ENCODE data around the gene CTAG1B.
"Not testable (repeated sequence)": the region's sequence is repeated elsewhere in the genome, so short reads cannot be mapped to it uniquely, and the experiment has no call there.

Gene CTAG1B

DNA sequence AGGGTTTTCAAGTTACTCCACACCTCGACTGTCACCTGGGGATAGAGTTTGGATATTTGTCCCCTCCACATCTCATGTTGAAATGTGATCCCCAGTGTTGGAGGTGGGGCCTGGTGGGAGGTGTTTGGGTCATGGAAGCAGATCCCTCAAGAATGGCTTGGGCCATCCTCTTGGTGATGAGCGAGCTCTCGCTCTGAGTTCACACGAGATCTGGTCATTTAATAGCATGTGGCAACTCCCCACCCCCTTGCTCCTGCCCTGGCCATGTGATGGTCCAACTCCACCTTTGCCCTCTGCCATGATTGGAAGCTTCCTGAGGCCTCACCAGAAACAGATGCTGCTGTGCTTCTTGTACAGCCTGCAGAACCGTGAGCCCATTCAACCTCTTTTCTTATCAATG lies 25.9 kb downstream of the CTAG1B start:
- Histone ChIP-seq H2AK5ac (ENCODE audit: low read depth, low read length) (no peak overlapping the region), H4K91ac (ENCODE audit: low read depth, low read length, poor library complexity) (no peak overlapping the region), H2BK5ac (ENCODE audit: low read length) (no peak overlapping the region), H3K4me2 (ENCODE audit: insufficient read depth, low read length, poor library complexity, severe bottlenecking) (no peak overlapping the region), H2BK15ac (ENCODE audit: low read length) (no peak overlapping the region), H3K27me3 (ENCODE audit: control insufficient read depth in 3 of 3, insufficient read depth in 3 of 3, low read depth in 1 of 3, low read length in 3 of 3) (no peaks in the 10 kb centered on the region), H3K79me1 (ENCODE audit: low read depth, low read length) (no peaks in the 10 kb centered on the region), H2BK12ac (ENCODE audit: low read length) (no peak overlapping the region), H4K8ac (ENCODE audit: low read depth, low read length) (no peak overlapping the region), H3K14ac (ENCODE audit: low read length) (no peak overlapping the region), H3K36me3 (replicated peaks in 1 of 2; ENCODE audit: control insufficient read depth in 2 of 2, insufficient read depth in 2 of 2, low read length in 2 of 2) (no peaks in the 10 kb centered on the region), H3K23ac (ENCODE audit: low read depth, low read length, poor library complexity) (no peak overlapping the region), H3K9ac (ENCODE audit: low read depth, low read length, poor library complexity) (no peak overlapping the region), H2AFZ (ENCODE audit: low read length) (no peak overlapping the region), H3K18ac (ENCODE audit: low read length) (no peak overlapping the region), H3K4me1 (ENCODE audit: control insufficient read depth in 2 of 2, insufficient read depth in 1 of 2, low read depth in 1 of 2, low read length in 2 of 2) (peaks cover 2 to 9% of the 10 kb centered on the region in 2 donors), H3K4ac (ENCODE audit: low read length) (no peak overlapping the region), H3K4me3 (ENCODE audit: low read length in 2 of 2) (no peak overlapping the region), H3K27ac (replicated peaks; ENCODE audit: low read length) (no peak overlapping the region), H3K9me3 (replicated peaks in 1 of 2; ENCODE audit: control insufficient read depth in 2 of 2, insufficient read depth in 1 of 2, low read depth in 1 of 2, low read length in 2 of 2) (peaks cover 0 to 4% of the 10 kb centered on the region in 2 donors), H2BK120ac (ENCODE audit: low read depth, low read length) (no peak overlapping the region)
- no peak for DNase-seq (ENCODE audit: low spot score)
- WGBS, 2 donors (ENCODE audit: extremely low coverage in 2 of 2, insufficient read length in 2 of 2, insufficient replicate concordance in 1 of 2) = no CpG with 5 or more reads among the region's 5 CpGs

DNA sequence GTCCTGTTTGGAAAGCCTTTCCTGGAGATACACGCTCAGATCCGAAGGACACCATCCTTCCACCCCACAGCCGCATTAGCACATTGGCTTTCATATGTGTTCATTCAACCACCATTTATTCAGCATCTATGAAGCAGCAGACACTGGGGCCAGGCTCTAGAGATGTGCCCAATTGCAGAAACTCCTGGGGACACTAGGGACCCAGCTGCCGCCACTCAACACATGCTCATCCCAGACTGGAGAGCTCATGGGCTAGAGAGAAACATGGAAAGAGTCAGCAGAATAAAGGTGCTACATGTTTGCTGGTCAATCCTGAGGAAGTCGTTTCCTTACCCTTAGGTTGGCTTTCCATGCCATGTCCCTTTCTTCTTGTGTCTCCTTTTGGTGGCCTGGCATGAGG lies 26.6 kb downstream of the CTAG1B start:
- no peak overlapping the region for H2AK5ac ChIP-seq (ENCODE audit: low read depth, low read length)
- H3K9ac ChIP-seq (ENCODE audit: low read depth, low read length, poor library complexity) = no peak overlapping the region
- H2AFZ ChIP-seq (ENCODE audit: low read length) = no peak overlapping the region
- H3K14ac ChIP-seq (ENCODE audit: low read length) = no peak overlapping the region
- no peak overlapping the region for H2BK120ac ChIP-seq (ENCODE audit: low read depth, low read length)
- H3K27ac ChIP-seq (replicated peaks; ENCODE audit: low read length) = no peak overlapping the region
- H2BK15ac ChIP-seq (ENCODE audit: low read length) = no peak overlapping the region
- no peak overlapping the region for H3K18ac ChIP-seq (ENCODE audit: low read length)
- H3K27me3 ChIP-seq (ENCODE audit: control insufficient read depth in 3 of 3, insufficient read depth in 3 of 3, low read depth in 1 of 3, low read length in 3 of 3) = no peaks in the 10 kb centered on the region
- no peak for DNase-seq (ENCODE audit: low spot score)
- H3K36me3 ChIP-seq (replicated peaks in 1 of 2; ENCODE audit: control insufficient read depth in 2 of 2, insufficient read depth in 2 of 2, low read length in 2 of 2) = no peaks in the 10 kb centered on the region
- no peak overlapping the region for H4K91ac ChIP-seq (ENCODE audit: low read depth, low read length, poor library complexity)
- H3K4ac ChIP-seq (ENCODE audit: low read length) = no peak overlapping the region
- no peak overlapping the region for H2BK12ac ChIP-seq (ENCODE audit: low read length)
- WGBS, 2 donors (ENCODE audit: extremely low coverage in 2 of 2, insufficient read length in 2 of 2, insufficient replicate concordance in 1 of 2) = no CpG with 5 or more reads among the region's 5 CpGs
- no peak overlapping the region for H3K4me2 ChIP-seq (ENCODE audit: insufficient read depth, low read length, poor library complexity, severe bottlenecking)
- H4K8ac ChIP-seq (ENCODE audit: low read depth, low read length) = no peak overlapping the region
- H3K23ac ChIP-seq (ENCODE audit: low read depth, low read length, poor library complexity) = no peak overlapping the region
- peaks cover 0 to 4% of the 10 kb centered on the region in 2 donors for H3K9me3 ChIP-seq (replicated peaks in 1 of 2; ENCODE audit: control insufficient read depth in 2 of 2, insufficient read depth in 1 of 2, low read depth in 1 of 2, low read length in 2 of 2)
- no peaks in the 10 kb centered on the region for H3K79me1 ChIP-seq (ENCODE audit: low read depth, low read length)
- H3K4me1 ChIP-seq (ENCODE audit: control insufficient read depth in 2 of 2, insufficient read depth in 1 of 2, low read depth in 1 of 2, low read length in 2 of 2) = peaks cover 2 to 9% of the 10 kb centered on the region in 2 donors
- no peak overlapping the region for H2BK5ac ChIP-seq (ENCODE audit: low read length)
- no peak overlapping the region for H3K4me3 ChIP-seq (ENCODE audit: low read length in 2 of 2)

DNA sequence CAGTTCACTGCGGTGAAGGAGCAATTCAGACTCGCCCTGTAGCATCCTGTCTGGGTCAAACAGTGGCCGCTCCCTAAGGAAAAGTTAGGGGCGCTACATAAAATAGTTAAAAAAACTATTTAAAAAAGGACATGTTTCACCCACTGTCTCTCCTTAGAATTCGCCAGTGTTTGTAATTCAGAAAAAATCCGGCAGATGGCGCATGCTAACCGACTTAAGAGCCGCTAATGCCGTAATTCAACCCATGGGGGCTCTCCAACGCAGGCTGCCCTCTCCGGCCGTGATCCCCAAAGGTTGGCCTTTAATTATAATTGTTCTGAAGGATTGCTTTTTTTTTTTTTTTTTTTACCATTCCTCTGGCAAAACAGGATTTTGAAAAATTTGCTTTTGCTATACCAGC lies 28.7 kb downstream of the CTAG1B start:
- H2BK120ac ChIP-seq (ENCODE audit: low read depth, low read length); H3K14ac ChIP-seq (ENCODE audit: low read length); H3K27me3 ChIP-seq (ENCODE audit: control insufficient read depth in 3 of 3, insufficient read depth in 3 of 3, low read depth in 1 of 3, low read length in 3 of 3); H2BK15ac ChIP-seq (ENCODE audit: low read length); H4K8ac ChIP-seq (ENCODE audit: low read depth, low read length); H2AFZ ChIP-seq (ENCODE audit: low read length); H3K27ac ChIP-seq (replicated peaks; ENCODE audit: low read length); H3K4me1 ChIP-seq (ENCODE audit: control insufficient read depth in 2 of 2, insufficient read depth in 1 of 2, low read depth in 1 of 2, low read length in 2 of 2); DNase-seq (ENCODE audit: low spot score); H3K9me3 ChIP-seq (replicated peaks in 1 of 2; ENCODE audit: control insufficient read depth in 2 of 2, insufficient read depth in 1 of 2, low read depth in 1 of 2, low read length in 2 of 2); H3K23ac ChIP-seq (ENCODE audit: low read depth, low read length, poor library complexity); H3K4ac ChIP-seq (ENCODE audit: low read length); H2BK5ac ChIP-seq (ENCODE audit: low read length); H3K18ac ChIP-seq (ENCODE audit: low read length); H3K79me1 ChIP-seq (ENCODE audit: low read depth, low read length); H3K36me3 ChIP-seq (replicated peaks in 1 of 2; ENCODE audit: control insufficient read depth in 2 of 2, insufficient read depth in 2 of 2, low read length in 2 of 2); H3K4me3 ChIP-seq (ENCODE audit: low read length in 2 of 2); H2AK5ac ChIP-seq (ENCODE audit: low read depth, low read length); H3K9ac ChIP-seq (ENCODE audit: low read depth, low read length, poor library complexity); H4K91ac ChIP-seq (ENCODE audit: low read depth, low read length, poor library complexity); H3K4me2 ChIP-seq (ENCODE audit: insufficient read depth, low read length, poor library complexity, severe bottlenecking); H2BK12ac ChIP-seq (ENCODE audit: low read length): not testable (repeated sequence)
- WGBS, 2 donors (ENCODE audit: extremely low coverage in 2 of 2, insufficient read length in 2 of 2, insufficient replicate concordance in 1 of 2) = no CpG with 5 or more reads among the region's 13 CpGs

DNA sequence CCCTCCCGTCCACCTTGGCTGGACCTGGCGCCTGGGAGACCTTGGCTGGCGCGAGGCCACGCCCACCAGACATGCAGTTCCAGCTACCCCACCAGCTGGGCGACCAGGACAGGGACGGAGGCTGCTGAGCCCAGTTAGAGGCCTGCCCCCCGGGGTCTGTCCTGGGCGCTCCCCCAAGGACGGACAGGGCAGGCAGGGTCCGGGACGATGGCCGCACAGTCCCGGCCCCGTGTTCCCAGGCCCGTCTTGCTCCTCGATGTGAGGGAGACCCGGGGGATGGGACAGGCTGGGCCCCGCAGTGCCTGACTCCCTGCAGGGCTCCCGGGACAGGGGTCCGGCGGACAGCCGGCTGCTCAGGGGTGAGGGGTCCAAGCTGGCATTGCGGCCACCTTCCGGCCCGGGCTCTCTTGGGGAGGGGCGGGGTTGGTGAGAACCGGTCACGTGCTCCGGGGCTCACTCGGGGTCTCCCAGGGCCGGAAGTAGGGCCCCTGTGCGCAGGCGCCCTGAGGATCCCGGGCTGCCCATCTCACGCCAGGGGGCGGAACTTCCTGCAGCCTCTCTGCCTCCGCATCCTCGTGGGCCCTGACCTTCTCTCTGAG lies 34.4 kb downstream of the CTAG1B start, which contains the start of gene CTAG1A:
Gene CTAG1A, plus strand, starts transcription at position 549 of the 599 bp plus-strand sequence. CDS start 74 bp downstream, outside the sequence.
- not testable (repeated sequence) for H3K27ac ChIP-seq (replicated peaks; ENCODE audit: low read length); H3K9me3 ChIP-seq (replicated peaks in 1 of 2; ENCODE audit: control insufficient read depth in 2 of 2, insufficient read depth in 1 of 2, low read depth in 1 of 2, low read length in 2 of 2); H3K23ac ChIP-seq (ENCODE audit: low read depth, low read length, poor library complexity); H3K4ac ChIP-seq (ENCODE audit: low read length); H2BK15ac ChIP-seq (ENCODE audit: low read length); H2AFZ ChIP-seq (ENCODE audit: low read length); H2BK120ac ChIP-seq (ENCODE audit: low read depth, low read length); H3K9ac ChIP-seq (ENCODE audit: low read depth, low read length, poor library complexity); H4K8ac ChIP-seq (ENCODE audit: low read depth, low read length); H2AK5ac ChIP-seq (ENCODE audit: low read depth, low read length); H3K14ac ChIP-seq (ENCODE audit: low read length); H3K4me3 ChIP-seq (ENCODE audit: low read length in 2 of 2); H3K27me3 ChIP-seq (ENCODE audit: control insufficient read depth in 3 of 3, insufficient read depth in 3 of 3, low read depth in 1 of 3, low read length in 3 of 3); H3K18ac ChIP-seq (ENCODE audit: low read length); H2BK12ac ChIP-seq (ENCODE audit: low read length); H3K36me3 ChIP-seq (replicated peaks in 1 of 2; ENCODE audit: control insufficient read depth in 2 of 2, insufficient read depth in 2 of 2, low read length in 2 of 2); DNase-seq (ENCODE audit: low spot score); H3K4me2 ChIP-seq (ENCODE audit: insufficient read depth, low read length, poor library complexity, severe bottlenecking); H3K79me1 ChIP-seq (ENCODE audit: low read depth, low read length); H2BK5ac ChIP-seq (ENCODE audit: low read length); H4K91ac ChIP-seq (ENCODE audit: low read depth, low read length, poor library complexity); H3K4me1 ChIP-seq (ENCODE audit: control insufficient read depth in 2 of 2, insufficient read depth in 1 of 2, low read depth in 1 of 2, low read length in 2 of 2)
- no CpG with 5 or more reads among the region's 39 CpGs for WGBS, 2 donors (ENCODE audit: extremely low coverage in 2 of 2, insufficient read length in 2 of 2, insufficient replicate concordance in 1 of 2)
